NK-92 treated with Interleukin-12 subunit alpha and Interleukin-12 subunit beta, amount 100 ng/mL, for 24 hours (cell line): ENCODE results near the gene GID8.
A peak's percentile ranks its signal among the peaks of the same experiment; 100 is the strongest.
"Not testable (repeated sequence)": the region's sequence is repeated elsewhere in the genome, so short reads cannot be mapped to it uniquely, and the experiment has no call there.

ENCODE experiments used
- DNase-seq: peaks from one replicate; lab custom pipeline; 2025; lab: John Stamatoyannopoulos, UW

GID8 gene

DNA sequence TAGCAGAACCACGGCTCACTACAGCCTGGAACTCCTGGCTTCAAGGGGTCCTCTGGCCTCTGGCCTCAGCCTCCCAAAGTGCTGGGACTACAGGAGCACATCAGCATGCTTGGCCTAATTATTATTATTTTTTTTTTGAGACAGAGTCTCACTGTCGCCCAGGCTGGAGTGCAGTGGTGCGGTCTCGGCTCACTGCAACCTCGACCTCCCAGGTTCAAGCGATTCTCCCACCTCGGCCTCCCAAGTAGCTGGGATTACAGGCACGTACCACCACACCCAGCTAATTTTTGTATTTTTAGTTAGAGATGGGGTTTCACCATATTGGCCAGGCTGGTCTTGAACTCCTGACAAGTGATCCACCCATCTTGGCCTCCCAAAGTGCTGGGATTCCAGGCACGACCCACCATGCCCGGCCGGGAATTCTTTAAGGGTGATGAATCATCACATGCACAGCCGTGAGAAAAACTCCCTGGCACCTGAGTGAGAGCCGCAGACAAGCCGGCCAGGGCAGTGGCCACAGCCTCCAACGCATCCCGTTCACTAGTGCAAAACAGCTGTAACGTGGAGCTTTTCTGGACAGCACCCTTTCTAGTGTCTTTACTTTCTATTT is 14.8 kb upstream of the GID8 start:
- not testable (repeated sequence) for DNase-seq

GRCh38 chr20:62923669-62924441 is 14.1 kb upstream of the GID8 start:
- DNase-seq = no peak

DNA sequence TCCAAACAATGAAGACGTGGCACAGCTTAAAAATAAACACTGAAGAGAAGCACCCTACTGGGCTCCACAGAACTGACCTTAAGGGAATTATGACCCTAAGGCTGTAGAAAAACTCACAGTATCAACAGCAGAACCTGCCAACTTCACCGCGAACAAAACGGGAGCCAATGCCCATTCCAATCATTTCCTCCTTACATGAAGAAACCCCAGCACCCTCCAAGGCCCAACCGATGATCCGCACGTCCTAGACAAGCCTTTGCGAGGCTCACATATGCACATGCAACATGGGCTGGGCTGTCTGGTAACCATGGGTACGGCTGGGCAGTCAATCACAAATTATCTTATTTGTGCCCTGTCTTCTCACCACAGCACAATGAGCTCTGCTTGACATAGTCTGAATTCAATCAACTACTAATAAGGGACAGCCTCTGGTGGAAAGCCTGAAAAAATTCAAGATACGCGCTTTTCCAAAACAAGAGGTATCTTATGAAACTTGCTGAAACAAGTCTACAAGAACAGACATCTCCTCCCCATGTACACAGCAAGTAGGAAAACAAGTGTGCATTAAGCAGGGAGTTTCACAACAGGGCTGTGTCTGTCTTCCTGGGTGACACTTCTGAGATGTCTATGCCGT is 13.4 kb upstream of the GID8 start:
- DNase-seq = no peak

- no peak for DNase-seq
Observed at GRCh38 chr20:62925076-62925419, 12.9 kb upstream of the GID8 start.

- peak; percentile 43 for DNase-seq
Observed at GRCh38 chr20:62925420-62926228, 12.3 kb upstream of the GID8 start.

DNA sequence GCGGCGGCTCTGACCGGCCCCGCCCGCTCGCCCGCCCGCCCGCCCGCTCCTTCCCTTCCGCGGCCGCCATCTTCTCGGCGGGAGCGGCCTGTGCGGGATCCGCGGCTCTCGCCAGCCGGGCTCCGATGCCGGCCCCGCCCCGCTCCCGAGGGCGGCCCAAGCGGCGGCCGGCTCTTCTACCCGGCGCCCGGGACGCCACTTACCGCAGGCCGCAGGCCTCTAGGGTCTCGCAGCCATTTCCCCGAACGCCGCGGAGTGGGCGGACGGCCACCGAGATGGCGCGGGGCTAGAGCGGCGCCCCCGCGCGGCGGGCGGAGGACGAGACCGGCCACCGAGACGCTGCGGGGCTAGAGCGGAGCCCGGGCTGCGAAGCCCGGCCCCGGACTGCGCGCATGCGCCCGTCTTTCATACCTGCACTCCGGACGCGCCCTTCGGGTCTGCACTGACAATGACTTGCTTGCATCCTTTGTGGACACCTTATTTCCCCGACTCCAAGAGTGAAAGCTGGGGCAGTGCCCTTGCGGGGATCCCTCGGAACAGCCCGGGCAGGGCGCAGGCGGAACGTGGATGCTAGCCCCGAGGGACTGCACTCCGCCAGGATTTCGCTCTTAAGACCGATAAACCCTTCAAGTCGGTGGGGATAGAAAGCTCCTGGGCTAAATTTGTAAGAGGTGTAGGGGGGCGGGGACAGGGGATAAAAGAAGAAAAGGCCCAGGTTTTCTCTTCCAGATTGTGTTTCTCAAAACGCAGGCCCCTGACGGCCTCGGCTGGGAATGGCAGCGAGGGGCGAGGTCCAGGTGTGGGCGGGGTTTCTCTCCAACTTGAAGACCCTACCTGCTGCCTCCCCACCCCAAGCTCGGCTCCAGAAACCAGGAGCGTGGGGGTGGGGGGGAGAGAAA is 11.5 kb upstream of the GID8 start, which contains the start of gene DIDO1:
TSS of gene DIDO1 (minus strand) at position 277 of the 899 bp plus-strand sequence.
- peak; percentile 87 for DNase-seq

DNA sequence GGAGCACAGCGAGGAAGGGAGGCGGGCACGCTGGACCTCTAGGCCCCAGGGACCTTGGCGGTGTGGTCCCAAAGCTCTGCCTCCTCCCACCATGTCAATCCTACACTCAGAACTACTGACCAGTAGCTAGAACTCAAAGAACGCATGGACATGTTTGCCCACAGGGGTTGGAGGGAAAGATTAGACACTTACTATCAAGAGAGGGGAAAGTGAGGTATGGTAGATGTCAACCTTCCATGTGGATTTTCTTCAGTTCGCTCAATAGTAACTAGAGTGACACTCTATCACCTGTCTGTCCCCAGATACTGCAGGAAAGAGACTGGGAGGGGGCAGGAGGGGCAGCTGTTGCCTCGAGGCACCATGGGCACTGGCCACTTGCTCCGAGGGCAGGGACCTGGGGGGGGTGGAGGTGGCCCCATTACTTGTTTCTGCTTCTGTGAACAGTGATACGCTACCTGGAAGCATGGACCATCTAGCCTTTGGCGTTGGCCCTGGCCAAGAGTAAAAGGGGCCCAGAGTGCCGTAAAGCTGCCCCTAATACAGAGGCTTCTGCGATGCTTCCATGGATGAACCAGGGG is 10.7 kb upstream of the GID8 start:
- DNase-seq = no peak

- DNase-seq = no peak
Observed at GRCh38 chr20:62928246-62928939, 9.6 kb upstream of the GID8 start.

GRCh38 chr20:62929051-62929538 is 8.9 kb upstream of the GID8 start:
- no peak for DNase-seq

DNA sequence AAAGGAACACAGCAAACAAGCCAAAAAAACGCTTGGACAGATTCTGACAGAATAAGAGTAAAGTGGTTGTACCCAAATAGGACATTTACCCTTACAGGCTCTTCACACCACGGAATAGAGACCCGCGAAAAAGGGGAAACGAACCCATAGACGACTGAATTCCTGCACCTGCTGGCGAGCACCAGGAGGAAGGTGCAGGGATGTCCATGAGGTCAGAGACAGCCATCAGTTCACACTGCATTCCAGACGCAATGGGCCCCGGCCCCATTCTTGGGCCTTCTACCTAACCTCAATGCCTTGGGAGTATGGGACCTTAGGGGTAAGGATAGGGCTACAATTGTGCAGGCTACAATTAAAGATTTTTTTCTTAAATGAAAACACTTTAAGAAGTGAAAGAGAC is 6.5 kb upstream of the GID8 start:
- DNase-seq = no peak

DNA sequence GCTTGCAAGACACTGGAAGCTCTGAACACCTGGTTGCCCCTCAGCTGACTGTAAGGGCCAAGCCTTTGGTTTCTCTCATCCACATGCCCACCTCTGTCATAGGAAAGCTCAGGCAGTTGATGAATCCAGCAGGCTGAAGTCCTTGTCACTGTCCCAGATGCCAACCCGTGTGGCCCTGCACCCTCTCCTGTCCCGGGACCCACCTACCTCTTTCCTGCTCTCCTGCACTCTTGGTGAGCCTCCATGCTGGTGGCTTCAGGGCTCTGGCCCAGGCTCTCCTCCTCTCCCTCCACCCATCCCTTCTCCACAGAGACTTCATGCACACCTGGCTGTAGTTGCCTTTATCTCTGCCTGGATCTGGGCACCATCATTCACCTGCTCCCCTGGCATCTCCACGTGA is 4.0 kb upstream of the GID8 start:
- no peak for DNase-seq

DNA sequence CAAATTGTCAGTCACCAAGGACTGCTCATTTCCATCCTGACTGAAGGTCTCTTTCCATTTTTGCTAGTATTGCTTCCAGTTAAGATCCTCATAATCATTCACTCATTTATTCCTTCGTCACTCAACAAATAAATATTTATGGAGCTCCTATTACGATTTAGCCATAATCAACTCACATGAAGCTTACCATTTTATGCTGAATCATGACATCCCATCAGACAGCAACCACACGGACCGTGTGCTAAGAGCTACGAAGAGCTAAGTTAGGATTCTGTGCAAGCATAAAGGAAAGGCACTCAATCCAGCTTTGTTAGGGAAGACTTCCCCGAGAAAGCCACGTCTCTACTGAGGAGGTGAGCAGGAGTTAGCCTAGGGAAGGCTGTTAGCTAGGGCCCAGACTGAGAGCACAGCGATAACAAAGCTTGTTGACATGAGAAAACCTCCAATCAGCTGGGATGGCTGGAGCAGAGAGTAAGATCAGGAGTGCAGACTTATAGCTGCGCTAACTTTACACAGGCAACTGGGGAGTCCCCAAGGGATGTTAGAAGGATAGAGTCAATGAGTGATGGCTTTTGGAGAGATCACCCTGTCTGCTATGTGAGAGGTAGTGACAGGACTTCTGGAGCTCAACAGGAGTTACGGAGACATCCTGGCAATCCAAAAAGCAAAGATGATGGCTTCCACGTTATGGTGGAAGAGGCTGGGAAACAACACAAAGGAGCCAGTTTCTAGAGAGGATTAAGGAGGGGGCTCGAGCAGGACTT is 2.6 kb upstream of the GID8 start:
- no peak for DNase-seq

- no peak for DNase-seq
Observed at GRCh38 chr20:62935968-62936585, 1.9 kb upstream of the GID8 start.

DNA sequence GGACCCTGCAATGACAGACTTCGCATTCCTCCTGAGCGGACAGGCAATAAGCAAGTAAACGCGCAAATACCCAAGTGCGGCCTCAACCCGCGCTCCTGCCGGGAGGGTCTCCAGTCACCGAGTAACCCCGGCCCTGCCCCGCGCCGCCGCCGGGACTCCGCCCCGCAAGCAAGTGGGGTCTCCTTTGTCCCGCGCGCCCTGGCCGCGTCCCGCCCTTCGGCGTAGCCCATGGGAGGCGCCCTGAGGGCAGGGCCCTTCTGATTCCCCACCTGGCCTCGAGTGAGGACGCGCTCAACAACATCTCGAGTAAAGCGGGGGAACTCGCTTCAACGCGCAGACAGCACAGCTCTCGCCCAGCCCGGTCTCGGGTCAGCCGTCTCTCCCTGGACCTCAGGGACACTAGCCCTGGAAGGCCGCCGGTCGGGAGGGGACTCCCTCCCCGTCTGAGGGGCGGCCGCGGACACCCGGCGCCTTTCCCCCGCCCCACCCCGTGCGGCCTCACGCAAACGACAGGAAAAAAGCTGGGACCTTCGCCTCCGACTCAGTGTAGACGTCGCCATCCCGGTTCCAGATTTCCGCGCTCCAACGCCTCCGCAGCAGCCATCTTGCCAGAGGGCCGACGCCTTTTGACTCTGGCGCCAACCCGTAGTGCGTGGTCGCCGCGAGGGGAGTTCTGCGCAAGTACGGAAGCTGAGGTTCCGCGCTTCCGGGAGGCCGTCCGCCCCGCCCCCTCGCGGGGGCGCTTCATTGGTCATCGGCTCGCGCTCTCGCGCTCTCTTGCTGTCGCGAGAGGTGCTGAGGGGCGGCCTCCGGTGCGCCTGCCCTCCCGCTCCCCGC is 461 bp upstream of the GID8 start:
- DNase-seq = peak; percentile 94

DNA sequence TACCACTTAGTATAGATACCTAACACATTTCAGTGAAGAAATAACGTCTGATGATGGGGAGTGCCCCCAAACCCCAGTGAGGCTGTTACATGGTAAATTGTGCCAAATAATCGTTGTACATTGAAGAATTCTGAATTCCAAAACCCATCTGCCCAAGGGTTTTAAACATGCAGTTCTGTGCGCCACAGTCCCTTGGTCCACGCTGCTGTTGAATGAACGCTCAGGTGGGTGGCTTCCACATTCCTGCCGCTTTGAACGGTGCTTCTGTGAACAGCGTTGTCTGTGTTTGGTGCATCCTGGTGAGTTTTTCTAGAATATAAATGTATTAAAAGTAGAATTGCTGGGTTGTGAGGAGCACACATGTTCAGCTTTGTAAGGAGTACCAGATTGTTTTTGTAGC is 2.9 kb downstream of the GID8 start:
- DNase-seq = no peak

GRCh38 chr20:62941792-62942191 is 3.8 kb downstream of the GID8 start:
- DNase-seq = no peak

DNA sequence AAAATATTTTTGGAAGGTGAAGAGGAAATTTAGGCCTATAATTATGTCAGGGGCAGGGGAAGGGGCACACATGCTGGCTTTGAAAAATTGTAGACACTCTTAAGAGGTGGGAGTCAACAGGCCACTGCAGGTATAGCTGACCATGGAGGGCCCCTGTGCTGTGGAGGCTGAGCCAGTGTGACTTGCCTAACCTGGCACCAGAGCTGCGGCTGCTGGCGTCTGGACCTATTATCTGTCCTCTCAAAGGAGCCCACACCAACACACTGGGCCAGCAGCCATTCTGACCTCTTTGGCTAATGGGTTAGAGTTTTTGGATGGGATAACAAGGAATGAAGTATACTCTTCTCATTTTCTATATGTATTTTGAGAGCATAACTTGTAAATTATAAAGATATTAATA is 4.5 kb downstream of the GID8 start:
- no peak for DNase-seq

DNA sequence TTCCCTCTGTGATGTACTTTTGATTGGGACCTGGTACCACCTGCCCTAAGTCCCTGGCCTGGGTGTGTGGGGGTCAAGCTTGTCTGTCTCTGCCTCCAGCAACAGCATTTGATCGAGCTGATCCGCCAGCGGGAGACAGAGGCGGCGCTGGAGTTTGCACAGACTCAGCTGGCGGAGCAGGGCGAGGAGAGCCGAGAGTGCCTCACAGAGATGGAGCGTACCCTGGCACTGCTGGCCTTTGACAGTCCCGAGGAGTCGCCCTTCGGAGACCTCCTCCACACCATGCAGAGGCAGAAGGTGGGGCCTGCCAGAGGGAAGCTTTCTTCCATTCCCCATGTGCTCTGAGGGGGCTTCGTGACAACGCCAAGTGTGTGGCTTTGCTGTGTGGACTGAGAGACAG is 5.4 kb downstream of the GID8 start:
- no peak for DNase-seq
